SW 1271 (cell line): ENCODE data around the gene PXT1.
A peak's percentile ranks its signal among the peaks of the same experiment; 100 is the strongest.

Experiments used
- DNase-seq, 2 experiments: peaks; one replicate each; lab custom pipeline; 2025; lab: John Stamatoyannopoulos, UW

The PXT1 gene

GRCh38 chr6:36387440-36388303 is 55.0 kb downstream of the PXT1 start, which contains the start of gene ETV7:
ETV7 (minus strand) TSS chr6:36387669; CDS start chr6:36387541, 128 bp downstream.
- no peak for DNase-seq

GRCh38 chr6:36386495-36387439 is 55.9 kb downstream of the PXT1 start:
- peak in 1 of 2 experiments; percentile 9 for DNase-seq

- DNase-seq = no peak
These were observed 58.6 kb downstream of the PXT1 start for GRCh38 chr6:36384095-36384494.

GRCh38 chr6:36383606-36384005 is 59.0 kb downstream of the PXT1 start:
- no peak for DNase-seq

GRCh38 chr6:36382976-36383375 is 59.7 kb downstream of the PXT1 start:
- no peak for DNase-seq

- DNase-seq = no peak
These were observed 60.9 kb downstream of the PXT1 start for GRCh38 chr6:36381502-36382389.

GRCh38 chr6:36380166-36380565 is 62.5 kb downstream of the PXT1 start:
- DNase-seq = no peak

GRCh38 chr6:36378936-36379335 is 63.7 kb downstream of the PXT1 start:
- no peak for DNase-seq

GRCh38 chr6:36378243-36378920 is 64.3 kb downstream of the PXT1 start:
- DNase-seq = no peak

GRCh38 chr6:36377594-36377993 is 65.1 kb downstream of the PXT1 start:
- no peak for DNase-seq

- no peak for DNase-seq
These were observed 65.9 kb downstream of the PXT1 start for GRCh38 chr6:36376742-36377141.

- no peak for DNase-seq
These were observed 66.5 kb downstream of the PXT1 start for GRCh38 chr6:36376183-36376582.

GRCh38 chr6:36375644-36376155 is 67.0 kb downstream of the PXT1 start:
- DNase-seq = no peak

- DNase-seq = no peak
These were observed 67.7 kb downstream of the PXT1 start for GRCh38 chr6:36374972-36375371.

- no peak for DNase-seq
These were observed 68.5 kb downstream of the PXT1 start for GRCh38 chr6:36374194-36374593.

- no peak for DNase-seq
These were observed 69.2 kb downstream of the PXT1 start for GRCh38 chr6:36373368-36374019.

GRCh38 chr6:36372088-36372487 is 70.6 kb downstream of the PXT1 start:
- DNase-seq = no peak

GRCh38 chr6:36371211-36371610 is 71.4 kb downstream of the PXT1 start:
- no peak for DNase-seq

- DNase-seq = no peak
These were observed 72.0 kb downstream of the PXT1 start for GRCh38 chr6:36370638-36371037.
